Neural progenitor cell (in vitro differentiated cells): ENCODE results near the gene RORB.

Source experiments
- EZH2 ChIP-seq: fragments of 200-600 bp; sonication (generic); IDR thresholded peaks from 2 replicates; pipeline ENCODE4 v1.6.1; 2017; ENCODE audit warnings: antibody characterized with exemption, mild to moderate bottlenecking, moderate library complexity
- TF ChIP-seq, protein P1 (sequence below): fragments of 200-600 bp; sonication (generic); IDR thresholded peaks from 2 replicates; pipeline ENCODE4 v1.5.1; 2017; ENCODE audit warnings: antibody characterized with exemption, mild to moderate bottlenecking

DNA sequence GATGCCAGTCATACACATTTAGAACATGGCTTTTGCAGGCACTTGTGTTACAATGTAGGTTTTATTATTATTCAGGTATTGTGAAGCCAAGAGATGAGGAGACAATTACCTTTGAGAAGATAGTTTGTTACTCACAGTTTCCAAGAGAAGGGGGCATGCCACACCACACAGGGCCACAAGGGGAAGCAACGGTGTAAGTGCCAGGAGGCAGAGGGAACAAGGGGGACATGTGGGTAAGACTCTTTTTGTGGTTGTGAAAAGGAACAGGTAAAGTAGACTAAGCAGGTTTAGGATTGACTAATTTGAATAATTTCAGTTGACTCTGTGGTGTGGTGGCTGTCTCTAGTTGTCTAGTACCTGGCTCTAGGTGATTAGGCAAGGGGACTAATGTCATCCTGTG is 199.4 kb downstream of the RORB start:
- TF ChIP-seq, protein P1, sequence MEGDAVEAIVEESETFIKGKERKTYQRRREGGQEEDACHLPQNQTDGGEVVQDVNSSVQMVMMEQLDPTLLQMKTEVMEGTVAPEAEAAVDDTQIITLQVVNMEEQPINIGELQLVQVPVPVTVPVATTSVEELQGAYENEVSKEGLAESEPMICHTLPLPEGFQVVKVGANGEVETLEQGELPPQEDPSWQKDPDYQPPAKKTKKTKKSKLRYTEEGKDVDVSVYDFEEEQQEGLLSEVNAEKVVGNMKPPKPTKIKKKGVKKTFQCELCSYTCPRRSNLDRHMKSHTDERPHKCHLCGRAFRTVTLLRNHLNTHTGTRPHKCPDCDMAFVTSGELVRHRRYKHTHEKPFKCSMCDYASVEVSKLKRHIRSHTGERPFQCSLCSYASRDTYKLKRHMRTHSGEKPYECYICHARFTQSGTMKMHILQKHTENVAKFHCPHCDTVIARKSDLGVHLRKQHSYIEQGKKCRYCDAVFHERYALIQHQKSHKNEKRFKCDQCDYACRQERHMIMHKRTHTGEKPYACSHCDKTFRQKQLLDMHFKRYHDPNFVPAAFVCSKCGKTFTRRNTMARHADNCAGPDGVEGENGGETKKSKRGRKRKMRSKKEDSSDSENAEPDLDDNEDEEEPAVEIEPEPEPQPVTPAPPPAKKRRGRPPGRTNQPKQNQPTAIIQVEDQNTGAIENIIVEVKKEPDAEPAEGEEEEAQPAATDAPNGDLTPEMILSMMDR: peak; percentile 24
- TF ChIP-seq EZH2: no peak
